ENCODE results near the gene ZNF683. TPM values are rescaled to one million over a fixed set of nuclear protein-coding genes. Genes with fewer than 3 reads are reported as not detected.
A peak's percentile ranks its signal among the peaks of the same experiment; 100 is the strongest.
"Not testable (repeated sequence)": the region's sequence is repeated elsewhere in the genome, so short reads cannot be mapped to it uniquely, and the experiment has no call there.

ZNF683 gene
- total and polyA plus RNA-seq, 2 experiments from 2014 or later: not detected

DNA sequence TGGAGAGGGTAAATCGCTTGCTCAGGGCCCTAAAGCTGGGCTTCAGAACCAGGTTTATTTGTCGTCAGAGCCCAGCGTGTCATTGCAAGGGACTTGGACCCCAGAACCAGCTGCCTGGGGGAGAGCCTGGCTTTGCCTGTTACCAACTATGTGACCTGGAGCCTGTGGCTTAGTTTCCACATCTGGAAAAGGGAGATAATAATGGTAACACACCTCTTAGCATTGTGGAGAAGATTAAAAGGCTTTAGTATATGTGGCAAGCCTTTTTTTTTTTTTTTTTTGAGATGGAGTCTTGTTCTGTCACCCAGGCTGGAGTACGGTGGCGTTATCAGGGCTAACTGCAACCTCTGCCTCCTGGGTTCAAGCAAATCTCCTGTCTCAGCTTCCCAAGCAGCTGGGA lies 42.3 kb downstream of the ZNF683 start:
- Mint-ChIP-seq H3K4me1 (peaks cover 8% of the 10 kb centered on the region; the same call in 2 of the 3 replicates), H3K9me3 (no peaks in the 10 kb centered on the region)
- DNase-seq (ENCODE audit: low spot score): no peak

DNA sequence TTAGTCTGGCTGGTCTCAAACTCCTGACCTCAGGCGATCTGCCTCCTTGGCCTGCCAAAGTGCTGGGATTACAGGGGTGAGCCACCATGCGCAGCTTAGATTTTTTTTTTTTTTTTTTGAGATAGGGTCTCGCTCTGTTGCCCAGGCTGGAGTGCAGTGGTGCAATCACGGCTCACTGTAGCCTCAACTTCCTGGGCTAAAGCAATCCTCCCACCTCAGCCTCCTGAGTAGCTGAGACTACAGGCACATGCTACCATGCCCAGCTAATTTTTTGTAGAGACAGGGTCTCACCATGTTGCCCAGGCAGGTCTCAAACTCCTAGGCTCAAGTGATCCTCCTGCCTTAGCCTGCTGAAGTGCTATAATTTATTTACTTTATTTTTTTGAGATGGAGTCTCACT lies 43.2 kb downstream of the ZNF683 start:
- peaks cover 23% of the 10 kb centered on the region; the same call in 2 of the 3 replicates for H3K36me3 Mint-ChIP-seq (ENCODE audit: low read depth)
- not testable (repeated sequence) for DNase-seq (ENCODE audit: low spot score); H3K27me3 Mint-ChIP-seq (ENCODE audit: insufficient read depth, low read depth, poor library complexity); H3K27me3 ChIP-seq (ENCODE audit: insufficient read depth); H3K27ac Mint-ChIP-seq; H3K4me1 Mint-ChIP-seq; H3K27ac ChIP-seq (ENCODE audit: low read depth); H2AFZ ChIP-seq; H3K9me3 Mint-ChIP-seq; H3K9me2 ChIP-seq (ENCODE audit: insufficient read depth); H4K20me1 ChIP-seq (replicated peaks; ENCODE audit: insufficient read depth); H3K36me3 ChIP-seq (ENCODE audit: insufficient read depth); H3F3A ChIP-seq (replicated peaks; ENCODE audit: low read depth); ATAC-seq; H3K79me2 ChIP-seq (replicated peaks; ENCODE audit: insufficient read depth); H3K4me1 ChIP-seq (ENCODE audit: insufficient read depth); H3K4me3 Mint-ChIP-seq; H3K4me2 ChIP-seq; H3K4me3 ChIP-seq

More for the DNA sequence above, 42.3 kb downstream of the ZNF683 start:
- Histone ChIP-seq H3K36me3 (ENCODE audit: insufficient read depth) (no peaks in the 10 kb centered on the region; the same call in 1 of the 2 replicates), H2AFZ (no peak overlapping the region), H3K4me2 (no peak overlapping the region), H3K27me3 (ENCODE audit: insufficient read depth) (no peaks in the 10 kb centered on the region), H3K27ac (ENCODE audit: low read depth) (0 out of 2 replicates have a peak overlapping the region, but pooled peaks have one; percentile 45), H4K20me1 (replicated peaks; ENCODE audit: insufficient read depth) (no peaks in the 10 kb centered on the region; the same call in 1 of the 2 replicates), H3K4me1 (ENCODE audit: insufficient read depth) (peaks cover 8% of the 10 kb centered on the region), H3F3A (replicated peaks; ENCODE audit: low read depth) (no peaks in the 10 kb centered on the region), H3K79me2 (replicated peaks; ENCODE audit: insufficient read depth) (peaks cover 7% of the 10 kb centered on the region; the same call in 1 of the 2 replicates), H3K4me3 (no peak overlapping the region), H3K9me2 (ENCODE audit: insufficient read depth) (no peaks in the 10 kb centered on the region)
- Mint-ChIP-seq H3K27me3 (ENCODE audit: insufficient read depth, low read depth, poor library complexity) (peaks cover 6% of the 10 kb centered on the region), H3K27ac (no peak overlapping the region), H3K4me3 (no peak overlapping the region), H3K36me3 (ENCODE audit: low read depth) (peaks cover 15% of the 10 kb centered on the region; the same call in 2 of the 3 replicates)
- TF ChIP-seq, protein P1, sequence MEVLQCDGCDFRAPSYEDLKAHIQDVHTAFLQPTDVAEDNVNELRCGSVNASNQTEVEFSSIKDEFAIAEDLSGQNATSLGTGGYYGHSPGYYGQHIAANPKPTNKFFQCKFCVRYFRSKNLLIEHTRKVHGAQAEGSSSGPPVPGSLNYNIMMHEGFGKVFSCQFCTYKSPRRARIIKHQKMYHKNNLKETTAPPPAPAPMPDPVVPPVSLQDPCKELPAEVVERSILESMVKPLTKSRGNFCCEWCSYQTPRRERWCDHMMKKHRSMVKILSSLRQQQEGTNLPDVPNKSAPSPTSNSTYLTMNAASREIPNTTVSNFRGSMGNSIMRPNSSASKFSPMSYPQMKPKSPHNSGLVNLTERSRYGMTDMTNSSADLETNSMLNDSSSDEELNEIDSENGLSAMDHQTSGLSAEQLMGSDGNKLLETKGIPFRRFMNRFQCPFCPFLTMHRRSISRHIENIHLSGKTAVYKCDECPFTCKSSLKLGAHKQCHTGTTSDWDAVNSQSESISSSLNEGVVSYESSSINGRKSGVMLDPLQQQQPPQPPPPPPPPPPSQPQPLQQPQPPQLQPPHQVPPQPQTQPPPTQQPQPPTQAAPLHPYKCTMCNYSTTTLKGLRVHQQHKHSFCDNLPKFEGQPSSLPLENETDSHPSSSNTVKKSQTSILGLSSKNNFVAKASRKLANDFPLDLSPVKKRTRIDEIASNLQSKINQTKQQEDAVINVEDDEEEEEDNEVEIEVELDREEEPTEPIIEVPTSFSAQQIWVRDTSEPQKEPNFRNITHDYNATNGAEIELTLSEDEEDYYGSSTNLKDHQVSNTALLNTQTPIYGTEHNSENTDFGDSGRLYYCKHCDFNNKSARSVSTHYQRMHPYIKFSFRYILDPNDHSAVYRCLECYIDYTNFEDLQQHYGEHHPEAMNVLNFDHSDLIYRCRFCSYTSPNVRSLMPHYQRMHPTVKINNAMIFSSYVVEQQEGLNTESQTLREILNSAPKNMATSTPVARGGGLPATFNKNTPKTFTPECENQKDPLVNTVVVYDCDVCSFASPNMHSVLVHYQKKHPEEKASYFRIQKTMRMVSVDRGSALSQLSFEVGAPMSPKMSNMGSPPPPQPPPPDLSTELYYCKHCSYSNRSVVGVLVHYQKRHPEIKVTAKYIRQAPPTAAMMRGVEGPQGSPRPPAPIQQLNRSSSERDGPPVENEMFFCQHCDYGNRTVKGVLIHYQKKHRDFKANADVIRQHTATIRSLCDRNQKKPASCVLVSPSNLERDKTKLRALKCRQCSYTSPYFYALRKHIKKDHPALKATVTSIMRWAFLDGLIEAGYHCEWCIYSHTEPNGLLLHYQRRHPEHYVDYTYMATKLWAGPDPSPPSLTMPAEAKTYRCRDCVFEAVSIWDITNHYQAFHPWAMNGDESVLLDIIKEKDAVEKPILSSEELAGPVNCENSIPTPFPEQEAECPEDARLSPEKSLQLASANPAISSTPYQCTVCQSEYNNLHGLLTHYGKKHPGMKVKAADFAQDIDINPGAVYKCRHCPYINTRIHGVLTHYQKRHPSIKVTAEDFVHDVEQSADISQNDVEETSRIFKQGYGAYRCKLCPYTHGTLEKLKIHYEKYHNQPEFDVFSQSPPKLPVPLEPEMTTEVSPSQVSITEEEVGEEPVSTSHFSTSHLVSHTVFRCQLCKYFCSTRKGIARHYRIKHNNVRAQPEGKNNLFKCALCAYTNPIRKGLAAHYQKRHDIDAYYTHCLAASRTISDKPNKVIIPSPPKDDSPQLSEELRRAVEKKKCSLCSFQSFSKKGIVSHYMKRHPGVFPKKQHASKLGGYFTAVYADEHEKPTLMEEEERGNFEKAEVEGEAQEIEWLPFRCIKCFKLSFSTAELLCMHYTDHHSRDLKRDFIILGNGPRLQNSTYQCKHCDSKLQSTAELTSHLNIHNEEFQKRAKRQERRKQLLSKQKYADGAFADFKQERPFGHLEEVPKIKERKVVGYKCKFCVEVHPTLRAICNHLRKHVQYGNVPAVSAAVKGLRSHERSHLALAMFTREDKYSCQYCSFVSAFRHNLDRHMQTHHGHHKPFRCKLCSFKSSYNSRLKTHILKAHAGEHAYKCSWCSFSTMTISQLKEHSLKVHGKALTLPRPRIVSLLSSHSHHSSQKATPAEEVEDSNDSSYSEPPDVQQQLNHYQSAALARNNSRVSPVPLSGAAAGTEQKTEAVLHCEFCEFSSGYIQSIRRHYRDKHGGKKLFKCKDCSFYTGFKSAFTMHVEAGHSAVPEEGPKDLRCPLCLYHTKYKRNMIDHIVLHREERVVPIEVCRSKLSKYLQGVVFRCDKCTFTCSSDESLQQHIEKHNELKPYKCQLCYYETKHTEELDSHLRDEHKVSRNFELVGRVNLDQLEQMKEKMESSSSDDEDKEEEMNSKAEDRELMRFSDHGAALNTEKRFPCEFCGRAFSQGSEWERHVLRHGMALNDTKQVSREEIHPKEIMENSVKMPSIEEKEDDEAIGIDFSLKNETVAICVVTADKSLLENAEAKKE (CRISPR knock-in tag; IDR thresholded peaks at IDR 0.05): no peak
- TF ChIP-seq ZNF114 (CRISPR knock-in tag; IDR thresholded peaks at IDR 0.05) (no peak), ZNF331 (CRISPR knock-in tag; IDR thresholded peaks at IDR 0.05; ENCODE audit: low read depth) (no peak), CREB1 (CRISPR knock-in tag; IDR thresholded peaks at IDR 0.05; ENCODE audit: low read depth) (no peak)
- TF ChIP-seq, protein P2, sequence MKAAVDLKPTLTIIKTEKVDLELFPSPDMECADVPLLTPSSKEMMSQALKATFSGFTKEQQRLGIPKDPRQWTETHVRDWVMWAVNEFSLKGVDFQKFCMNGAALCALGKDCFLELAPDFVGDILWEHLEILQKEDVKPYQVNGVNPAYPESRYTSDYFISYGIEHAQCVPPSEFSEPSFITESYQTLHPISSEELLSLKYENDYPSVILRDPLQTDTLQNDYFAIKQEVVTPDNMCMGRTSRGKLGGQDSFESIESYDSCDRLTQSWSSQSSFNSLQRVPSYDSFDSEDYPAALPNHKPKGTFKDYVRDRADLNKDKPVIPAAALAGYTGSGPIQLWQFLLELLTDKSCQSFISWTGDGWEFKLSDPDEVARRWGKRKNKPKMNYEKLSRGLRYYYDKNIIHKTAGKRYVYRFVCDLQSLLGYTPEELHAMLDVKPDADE (IDR thresholded peaks at IDR 0.05): no peak
- TF ChIP-seq, protein P3, sequence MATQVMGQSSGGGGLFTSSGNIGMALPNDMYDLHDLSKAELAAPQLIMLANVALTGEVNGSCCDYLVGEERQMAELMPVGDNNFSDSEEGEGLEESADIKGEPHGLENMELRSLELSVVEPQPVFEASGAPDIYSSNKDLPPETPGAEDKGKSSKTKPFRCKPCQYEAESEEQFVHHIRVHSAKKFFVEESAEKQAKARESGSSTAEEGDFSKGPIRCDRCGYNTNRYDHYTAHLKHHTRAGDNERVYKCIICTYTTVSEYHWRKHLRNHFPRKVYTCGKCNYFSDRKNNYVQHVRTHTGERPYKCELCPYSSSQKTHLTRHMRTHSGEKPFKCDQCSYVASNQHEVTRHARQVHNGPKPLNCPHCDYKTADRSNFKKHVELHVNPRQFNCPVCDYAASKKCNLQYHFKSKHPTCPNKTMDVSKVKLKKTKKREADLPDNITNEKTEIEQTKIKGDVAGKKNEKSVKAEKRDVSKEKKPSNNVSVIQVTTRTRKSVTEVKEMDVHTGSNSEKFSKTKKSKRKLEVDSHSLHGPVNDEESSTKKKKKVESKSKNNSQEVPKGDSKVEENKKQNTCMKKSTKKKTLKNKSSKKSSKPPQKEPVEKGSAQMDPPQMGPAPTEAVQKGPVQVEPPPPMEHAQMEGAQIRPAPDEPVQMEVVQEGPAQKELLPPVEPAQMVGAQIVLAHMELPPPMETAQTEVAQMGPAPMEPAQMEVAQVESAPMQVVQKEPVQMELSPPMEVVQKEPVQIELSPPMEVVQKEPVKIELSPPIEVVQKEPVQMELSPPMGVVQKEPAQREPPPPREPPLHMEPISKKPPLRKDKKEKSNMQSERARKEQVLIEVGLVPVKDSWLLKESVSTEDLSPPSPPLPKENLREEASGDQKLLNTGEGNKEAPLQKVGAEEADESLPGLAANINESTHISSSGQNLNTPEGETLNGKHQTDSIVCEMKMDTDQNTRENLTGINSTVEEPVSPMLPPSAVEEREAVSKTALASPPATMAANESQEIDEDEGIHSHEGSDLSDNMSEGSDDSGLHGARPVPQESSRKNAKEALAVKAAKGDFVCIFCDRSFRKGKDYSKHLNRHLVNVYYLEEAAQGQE (IDR thresholded peaks at IDR 0.05; ENCODE audit: unreplicated experiment): no peak
- no peak for ATAC-seq
